ENCODE data around the gene PRR27.

DNA sequence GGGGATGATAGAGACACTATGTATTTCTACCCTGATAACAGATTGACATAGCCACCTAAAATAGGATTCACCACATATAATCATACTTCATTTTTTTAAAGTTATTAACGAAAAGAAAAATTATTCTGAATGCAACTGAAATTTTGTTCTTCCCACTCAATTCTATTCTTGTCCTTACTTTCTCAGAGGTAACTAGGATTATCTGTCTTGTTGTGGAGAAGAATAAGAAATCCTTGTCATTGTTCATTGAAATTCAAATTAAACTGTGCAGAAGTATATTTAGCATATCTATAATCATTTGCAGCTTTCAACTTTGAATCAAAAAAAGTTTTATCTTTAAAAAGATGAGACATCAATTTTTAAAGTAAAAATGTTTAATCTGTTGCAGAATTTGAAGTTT, 40.4 kb upstream of the PRR27 start:
- TF ChIP-seq, protein P1, sequence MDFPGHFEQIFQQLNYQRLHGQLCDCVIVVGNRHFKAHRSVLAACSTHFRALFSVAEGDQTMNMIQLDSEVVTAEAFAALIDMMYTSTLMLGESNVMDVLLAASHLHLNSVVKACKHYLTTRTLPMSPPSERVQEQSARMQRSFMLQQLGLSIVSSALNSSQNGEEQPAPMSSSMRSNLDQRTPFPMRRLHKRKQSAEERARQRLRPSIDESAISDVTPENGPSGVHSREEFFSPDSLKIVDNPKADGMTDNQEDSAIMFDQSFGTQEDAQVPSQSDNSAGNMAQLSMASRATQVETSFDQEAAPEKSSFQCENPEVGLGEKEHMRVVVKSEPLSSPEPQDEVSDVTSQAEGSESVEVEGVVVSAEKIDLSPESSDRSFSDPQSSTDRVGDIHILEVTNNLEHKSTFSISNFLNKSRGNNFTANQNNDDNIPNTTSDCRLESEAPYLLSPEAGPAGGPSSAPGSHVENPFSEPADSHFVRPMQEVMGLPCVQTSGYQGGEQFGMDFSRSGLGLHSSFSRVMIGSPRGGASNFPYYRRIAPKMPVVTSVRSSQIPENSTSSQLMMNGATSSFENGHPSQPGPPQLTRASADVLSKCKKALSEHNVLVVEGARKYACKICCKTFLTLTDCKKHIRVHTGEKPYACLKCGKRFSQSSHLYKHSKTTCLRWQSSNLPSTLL (IDR thresholded peaks at IDR 0.05), result no peak
- TF ChIP-seq, protein P2, sequence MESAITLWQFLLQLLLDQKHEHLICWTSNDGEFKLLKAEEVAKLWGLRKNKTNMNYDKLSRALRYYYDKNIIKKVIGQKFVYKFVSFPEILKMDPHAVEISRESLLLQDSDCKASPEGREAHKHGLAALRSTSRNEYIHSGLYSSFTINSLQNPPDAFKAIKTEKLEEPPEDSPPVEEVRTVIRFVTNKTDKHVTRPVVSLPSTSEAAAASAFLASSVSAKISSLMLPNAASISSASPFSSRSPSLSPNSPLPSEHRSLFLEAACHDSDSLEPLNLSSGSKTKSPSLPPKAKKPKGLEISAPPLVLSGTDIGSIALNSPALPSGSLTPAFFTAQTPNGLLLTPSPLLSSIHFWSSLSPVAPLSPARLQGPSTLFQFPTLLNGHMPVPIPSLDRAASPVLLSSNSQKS (CRISPR knock-in tag; IDR thresholded peaks at IDR 0.05), result no peak
- TF ChIP-seq, protein P3, sequence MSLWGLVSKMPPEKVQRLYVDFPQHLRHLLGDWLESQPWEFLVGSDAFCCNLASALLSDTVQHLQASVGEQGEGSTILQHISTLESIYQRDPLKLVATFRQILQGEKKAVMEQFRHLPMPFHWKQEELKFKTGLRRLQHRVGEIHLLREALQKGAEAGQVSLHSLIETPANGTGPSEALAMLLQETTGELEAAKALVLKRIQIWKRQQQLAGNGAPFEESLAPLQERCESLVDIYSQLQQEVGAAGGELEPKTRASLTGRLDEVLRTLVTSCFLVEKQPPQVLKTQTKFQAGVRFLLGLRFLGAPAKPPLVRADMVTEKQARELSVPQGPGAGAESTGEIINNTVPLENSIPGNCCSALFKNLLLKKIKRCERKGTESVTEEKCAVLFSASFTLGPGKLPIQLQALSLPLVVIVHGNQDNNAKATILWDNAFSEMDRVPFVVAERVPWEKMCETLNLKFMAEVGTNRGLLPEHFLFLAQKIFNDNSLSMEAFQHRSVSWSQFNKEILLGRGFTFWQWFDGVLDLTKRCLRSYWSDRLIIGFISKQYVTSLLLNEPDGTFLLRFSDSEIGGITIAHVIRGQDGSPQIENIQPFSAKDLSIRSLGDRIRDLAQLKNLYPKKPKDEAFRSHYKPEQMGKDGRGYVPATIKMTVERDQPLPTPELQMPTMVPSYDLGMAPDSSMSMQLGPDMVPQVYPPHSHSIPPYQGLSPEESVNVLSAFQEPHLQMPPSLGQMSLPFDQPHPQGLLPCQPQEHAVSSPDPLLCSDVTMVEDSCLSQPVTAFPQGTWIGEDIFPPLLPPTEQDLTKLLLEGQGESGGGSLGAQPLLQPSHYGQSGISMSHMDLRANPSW (CRISPR knock-in tag; IDR thresholded peaks at IDR 0.05), result no peak
- TF ChIP-seq NR2C1 (IDR thresholded peaks at IDR 0.05) (no peak), NR2C1 (tag; IDR thresholded peaks at IDR 0.05) (no peak), ZNF146 (CRISPR knock-in tag; IDR thresholded peaks at IDR 0.05; ENCODE audit: unreplicated experiment) (no peak), ZNF707 (CRISPR knock-in tag; conservative IDR thresholded peaks at IDR 0.05) (no peak), POLR2AphosphoS5 (IDR thresholded peaks at IDR 0.05; ENCODE audit: control insufficient read depth, insufficient read depth, low read depth, low read length) (no peak), JUN (IDR thresholded peaks at IDR 0.05; ENCODE audit: borderline replicate concordance, low read depth, low read length) (no peak), JUN (CRISPR knock-in tag; IDR thresholded peaks at IDR 0.05; ENCODE audit: borderline replicate concordance) (no peak)
- TF ChIP-seq, protein P4, sequence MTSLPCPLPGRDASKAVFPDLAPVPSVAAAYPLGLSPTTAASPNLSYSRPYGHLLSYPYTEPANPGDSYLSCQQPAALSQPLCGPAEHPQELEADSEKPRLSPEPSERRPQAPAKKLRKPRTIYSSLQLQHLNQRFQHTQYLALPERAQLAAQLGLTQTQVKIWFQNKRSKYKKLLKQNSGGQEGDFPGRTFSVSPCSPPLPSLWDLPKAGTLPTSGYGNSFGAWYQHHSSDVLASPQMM (CRISPR knock-in tag; IDR thresholded peaks at IDR 0.05), result no peak
